KMS-11 (cell line): ENCODE data around the gene KLHDC3.

Experiments used
- H2AFZ ChIP-seq: fragments of 200-600 bp; sonication (generic); 2 replicates; pipeline ENCODE4 v1.6.1; 2016; ENCODE audit warnings: antibody characterized with exemption, mixed run types, low read depth
- H3K27ac ChIP-seq: fragments of 200-600 bp; sonication (generic); 2 replicates; pipeline ENCODE4 v1.6.1; 2016; ENCODE audit warnings: mild to moderate bottlenecking, mixed run types
- H3K27me3 ChIP-seq: fragments of 200-600 bp; sonication (generic); 2 replicates; pipeline ENCODE4 v1.6.1; 2017; ENCODE audit warnings: mild to moderate bottlenecking, low read depth, mixed run types, moderate library complexity; ENCODE audit not compliant: insufficient read depth
- H3K36me3 ChIP-seq: fragments of 200-600 bp; sonication (generic); 2 replicates; pipeline ENCODE4 v1.6.1; 2017; ENCODE audit warnings: mild to moderate bottlenecking, mixed run types; ENCODE audit not compliant: insufficient read depth
- H3K4me1 ChIP-seq: fragments of 200-600 bp; sonication (generic); 2 replicates; pipeline ENCODE4 v1.6.1; 2016; ENCODE audit warnings: mild to moderate bottlenecking, low read depth, mixed run types; ENCODE audit not compliant: poor library complexity, severe bottlenecking
- H3K4me2 ChIP-seq: fragments of 200-600 bp; sonication (generic); 2 replicates; pipeline ENCODE4 v1.7.0; 2016; ENCODE audit warnings: mild to moderate bottlenecking, mixed run types
- H3K4me3 ChIP-seq: fragments of 200-600 bp; sonication (generic); IDR thresholded peaks from 2 replicates; pipeline ENCODE4 v1.6.1; 2017; ENCODE audit warnings: low read depth, low read length, mixed read lengths; ENCODE audit not compliant: insufficient read depth
- H3K79me2 ChIP-seq: fragments of 200-600 bp; sonication (generic); 2 replicates; pipeline ENCODE4 v1.6.1; 2016; ENCODE audit warnings: low read depth, mixed run types; ENCODE audit not compliant: insufficient read depth
- H3K9ac ChIP-seq: fragments of 200-600 bp; sonication (generic); 2 replicates; pipeline ENCODE4 v1.6.1; 2016; ENCODE audit warnings: mild to moderate bottlenecking, mixed run types
- H4K20me1 ChIP-seq: fragments of 200-600 bp; sonication (generic); 2 replicates; pipeline ENCODE4 v1.6.1; 2016; ENCODE audit warnings: mild to moderate bottlenecking, mixed run types; ENCODE audit not compliant: insufficient read depth
- TF ChIP-seq, protein P1 (sequence below): fragments of 200-600 bp; sonication (generic); conservative IDR thresholded peaks from 2 replicates; pipeline ENCODE4 v1.6.1; 2017; ENCODE audit warnings: low read depth, mild to moderate bottlenecking, antibody characterized with exemption, low read length, moderate library complexity, mixed read lengths

Gene KLHDC3

GRCh38 chr6:43043310-43043709 lies 29.3 kb downstream of the KLHDC3 start:
- Histone ChIP-seq H3K4me1 (peaks cover 18% of the 10 kb centered on the region), H2AFZ (no peak overlapping the region), H3K79me2 (no peaks in the 10 kb centered on the region), H3K27me3 (no peaks in the 10 kb centered on the region), H3K4me3 (no peak overlapping the region), H3K27ac (no peak overlapping the region), H3K4me2 (no peak overlapping the region), H4K20me1 (no peaks in the 10 kb centered on the region), H3K36me3 (no peaks in the 10 kb centered on the region), H3K9ac (no peak overlapping the region)
- TF ChIP-seq, protein P1, sequence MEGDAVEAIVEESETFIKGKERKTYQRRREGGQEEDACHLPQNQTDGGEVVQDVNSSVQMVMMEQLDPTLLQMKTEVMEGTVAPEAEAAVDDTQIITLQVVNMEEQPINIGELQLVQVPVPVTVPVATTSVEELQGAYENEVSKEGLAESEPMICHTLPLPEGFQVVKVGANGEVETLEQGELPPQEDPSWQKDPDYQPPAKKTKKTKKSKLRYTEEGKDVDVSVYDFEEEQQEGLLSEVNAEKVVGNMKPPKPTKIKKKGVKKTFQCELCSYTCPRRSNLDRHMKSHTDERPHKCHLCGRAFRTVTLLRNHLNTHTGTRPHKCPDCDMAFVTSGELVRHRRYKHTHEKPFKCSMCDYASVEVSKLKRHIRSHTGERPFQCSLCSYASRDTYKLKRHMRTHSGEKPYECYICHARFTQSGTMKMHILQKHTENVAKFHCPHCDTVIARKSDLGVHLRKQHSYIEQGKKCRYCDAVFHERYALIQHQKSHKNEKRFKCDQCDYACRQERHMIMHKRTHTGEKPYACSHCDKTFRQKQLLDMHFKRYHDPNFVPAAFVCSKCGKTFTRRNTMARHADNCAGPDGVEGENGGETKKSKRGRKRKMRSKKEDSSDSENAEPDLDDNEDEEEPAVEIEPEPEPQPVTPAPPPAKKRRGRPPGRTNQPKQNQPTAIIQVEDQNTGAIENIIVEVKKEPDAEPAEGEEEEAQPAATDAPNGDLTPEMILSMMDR = no peak

- Histone ChIP-seq H3K36me3 (no peaks in the 10 kb centered on the region), H3K4me3 (no peak overlapping the region)
These were observed 31.4 kb downstream of the KLHDC3 start for GRCh38 chr6:43045371-43045930.

GRCh38 chr6:43047998-43048397 lies 33.9 kb downstream of the KLHDC3 start:
- TF ChIP-seq, protein P1 = no peak
- Histone ChIP-seq H3K27ac (no peak overlapping the region), H3K9ac (no peak overlapping the region), H4K20me1 (no peaks in the 10 kb centered on the region), H3K4me2 (no peak overlapping the region), H3K4me1 (peaks cover 7% of the 10 kb centered on the region), H3K79me2 (peaks cover 6% of the 10 kb centered on the region; the same call in 1 of the 2 replicates), H3K36me3 (no peaks in the 10 kb centered on the region), H2AFZ (no peak overlapping the region), H3K4me3 (no peak overlapping the region), H3K27me3 (no peaks in the 10 kb centered on the region)

More at GRCh38 chr6:43045371-43045930, 31.4 kb downstream of the KLHDC3 start:
- Histone ChIP-seq H3K4me2 (no peak overlapping the region), H3K27ac (no peak overlapping the region), H3K9ac (no peak overlapping the region), H2AFZ (no peak overlapping the region), H4K20me1 (no peaks in the 10 kb centered on the region), H3K4me1 (no peaks in the 10 kb centered on the region), H3K27me3 (no peaks in the 10 kb centered on the region), H3K79me2 (no peaks in the 10 kb centered on the region)
- TF ChIP-seq, protein P1 = no peak

DNA sequence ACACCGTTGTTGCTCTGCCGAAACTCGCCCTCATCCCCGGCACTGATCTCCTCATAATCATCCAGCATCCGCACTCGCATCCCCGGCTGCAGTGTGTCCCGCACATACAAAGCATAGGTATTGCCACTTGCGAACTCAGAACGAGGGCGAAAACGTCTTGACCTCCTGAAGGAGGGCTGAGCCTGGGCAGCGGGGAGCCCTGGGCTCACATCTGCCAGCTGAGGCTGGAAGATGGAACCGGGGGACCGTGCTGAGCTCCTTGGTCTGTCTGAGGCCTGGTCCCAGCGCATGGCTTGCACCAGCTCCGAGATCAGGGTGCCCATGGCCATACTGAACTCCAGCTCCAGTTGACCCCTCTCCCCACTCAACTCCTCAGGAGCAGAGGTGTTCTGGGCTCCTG lies 36.9 kb downstream of the KLHDC3 start:
- Histone ChIP-seq H2AFZ (no peak overlapping the region), H3K27ac (no peak overlapping the region), H3K4me3 (no peak overlapping the region), H3K9ac (no peak overlapping the region), H3K36me3 (no peaks in the 10 kb centered on the region), H3K79me2 (peaks cover 9% of the 10 kb centered on the region; the same call in 1 of the 2 replicates), H4K20me1 (no peaks in the 10 kb centered on the region), H3K27me3 (no peaks in the 10 kb centered on the region), H3K4me1 (peaks cover 12% of the 10 kb centered on the region), H3K4me2 (no peak overlapping the region)
- TF ChIP-seq, protein P1 = no peak
